Memory B cell (primary cell): Measurements from ENCODE around the gene TNFRSF19.

Experiments
- ATAC-seq: fragments of 150-1000 bp; cut with Tn5 transposase; 2 replicates; pipeline ENCODE4 v1.10.0; 2021; ENCODE audit warnings: low read depth, mild to moderate bottlenecking, moderate library complexity
- DNase-seq, 2 donors: peaks; one replicate each; pipeline ENCODE4 v3.0.0; 2022; ENCODE audit warnings: low spot score in 2 of 2
- H3K27ac Mint-ChIP-seq: one replicate; pipeline ENCODE4 v1.8.0; 2022; ENCODE audit warnings: mild to moderate bottlenecking, moderate library complexity, mixed read lengths
- H3K27me3 Mint-ChIP-seq: one replicate; pipeline ENCODE4 v1.8.0; 2022; ENCODE audit warnings: mixed read lengths
- H3K36me3 Mint-ChIP-seq: one replicate; pipeline ENCODE4 v1.8.0; 2022; ENCODE audit warnings: mild to moderate bottlenecking, mixed read lengths
- H3K4me1 Mint-ChIP-seq: one replicate; pipeline ENCODE4 v1.8.0; 2022; ENCODE audit warnings: mixed read lengths
- H3K4me3 Mint-ChIP-seq: one replicate; pipeline ENCODE4 v1.8.0; 2022; ENCODE audit warnings: mild to moderate bottlenecking, moderate library complexity, mixed read lengths
- H3K9me3 Mint-ChIP-seq: one replicate; pipeline ENCODE4 v1.8.0; 2022; ENCODE audit warnings: mixed read lengths

Gene TNFRSF19

DNA sequence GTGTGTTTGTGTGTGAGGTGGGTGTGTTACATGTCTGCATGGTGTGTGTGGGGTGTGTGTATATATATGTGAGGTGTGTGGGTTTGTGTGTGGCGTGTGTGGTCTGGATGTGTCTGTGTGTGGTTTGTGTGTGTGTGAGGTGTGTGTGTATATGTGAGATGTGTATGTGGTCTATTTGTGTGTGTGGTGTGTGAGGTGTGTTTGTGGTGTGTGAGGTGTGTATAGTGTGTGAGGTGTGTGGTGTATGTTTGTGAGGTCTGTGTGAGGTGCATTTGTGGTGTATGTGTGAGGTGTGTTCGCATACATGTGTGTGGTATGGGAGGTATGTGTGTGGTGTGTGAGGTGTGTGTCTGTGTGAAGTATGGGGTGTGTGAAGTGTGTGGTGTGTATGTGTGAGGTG, 12.5 kb upstream of the TNFRSF19 start:
- H3K4me3 Mint-ChIP-seq = no peak overlapping the region
- no peaks in the 10 kb centered on the region for H3K36me3 Mint-ChIP-seq
- peaks cover 12% of the 10 kb centered on the region for H3K27me3 Mint-ChIP-seq
- H3K27ac Mint-ChIP-seq = no peak overlapping the region
- DNase-seq (no peak), ATAC-seq (no peak)
- no peaks in the 10 kb centered on the region for H3K4me1 Mint-ChIP-seq
- no peaks in the 10 kb centered on the region for H3K9me3 Mint-ChIP-seq

DNA sequence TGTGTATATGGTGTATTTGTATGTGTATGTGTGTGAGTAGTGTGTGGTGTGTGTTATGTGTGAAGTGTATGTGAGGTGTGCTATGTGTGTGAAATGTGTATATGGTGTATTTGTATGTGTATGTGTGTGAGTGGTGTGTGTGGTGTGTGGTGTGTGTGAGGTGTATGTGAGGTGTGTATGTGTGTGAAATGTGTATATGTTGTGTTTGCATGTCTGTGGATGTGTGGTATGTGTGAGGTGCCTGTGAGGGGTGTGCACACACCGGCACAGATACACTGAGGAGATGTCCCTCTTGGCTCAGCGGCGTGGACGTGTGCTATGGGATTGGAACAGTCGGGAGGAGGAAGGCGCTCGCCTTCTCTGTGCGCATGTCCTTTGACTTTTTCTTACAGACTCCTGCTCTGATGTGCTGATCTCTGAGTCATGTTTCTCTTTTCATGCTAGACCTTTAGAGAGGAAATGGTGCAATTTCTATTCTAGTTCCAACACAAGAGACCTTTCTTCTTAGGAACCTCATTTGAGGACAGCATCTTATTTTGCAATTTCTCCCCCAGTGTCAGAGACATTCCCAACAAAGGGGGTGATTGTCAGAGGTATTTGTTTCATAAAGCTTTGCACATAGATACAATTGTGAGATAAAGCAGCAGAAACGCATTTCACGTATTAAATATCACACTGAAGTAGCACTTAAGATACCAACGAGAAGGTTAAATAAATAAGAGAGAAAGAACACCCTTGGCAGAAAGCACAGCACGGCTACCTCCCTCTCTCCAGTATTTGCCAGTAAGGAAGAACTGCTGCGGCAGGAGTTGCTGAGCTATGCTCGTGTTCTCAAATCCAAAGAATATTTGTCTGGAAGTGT, 11.3 kb upstream of the TNFRSF19 start:
- Mint-ChIP-seq H3K27me3 (peaks cover 11% of the 10 kb centered on the region), H3K4me1 (no peaks in the 10 kb centered on the region), H3K4me3 (no peak overlapping the region), H3K9me3 (no peaks in the 10 kb centered on the region), H3K27ac (no peak overlapping the region), H3K36me3 (no peaks in the 10 kb centered on the region)
- no peak for ATAC-seq
- no peak for DNase-seq

DNA sequence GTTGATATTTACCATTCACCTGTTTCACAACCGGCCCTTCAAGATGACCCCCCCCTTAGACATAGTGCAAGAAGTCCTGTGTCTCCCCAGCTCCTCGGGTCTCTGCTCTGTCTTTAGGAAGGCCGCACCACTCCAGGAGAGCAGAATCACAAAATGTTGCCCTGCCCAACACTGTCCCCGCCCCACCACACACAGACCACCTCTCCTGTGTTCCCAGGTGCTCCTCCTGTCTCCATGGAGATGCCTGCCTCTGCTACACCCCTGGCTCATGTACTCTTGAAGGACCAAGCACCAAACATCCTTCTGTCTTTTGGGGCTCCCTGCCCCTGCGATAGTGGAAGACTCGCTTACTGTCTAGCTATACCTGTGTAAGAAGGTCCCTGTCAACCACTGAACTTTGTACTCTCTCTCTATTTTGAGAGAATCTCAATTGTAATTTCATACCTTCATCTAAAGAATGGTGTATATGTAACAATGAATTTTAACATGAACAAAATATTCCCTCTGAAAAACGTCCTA, 9.6 kb upstream of the TNFRSF19 start:
- no peaks in the 10 kb centered on the region for H3K9me3 Mint-ChIP-seq

DNA sequence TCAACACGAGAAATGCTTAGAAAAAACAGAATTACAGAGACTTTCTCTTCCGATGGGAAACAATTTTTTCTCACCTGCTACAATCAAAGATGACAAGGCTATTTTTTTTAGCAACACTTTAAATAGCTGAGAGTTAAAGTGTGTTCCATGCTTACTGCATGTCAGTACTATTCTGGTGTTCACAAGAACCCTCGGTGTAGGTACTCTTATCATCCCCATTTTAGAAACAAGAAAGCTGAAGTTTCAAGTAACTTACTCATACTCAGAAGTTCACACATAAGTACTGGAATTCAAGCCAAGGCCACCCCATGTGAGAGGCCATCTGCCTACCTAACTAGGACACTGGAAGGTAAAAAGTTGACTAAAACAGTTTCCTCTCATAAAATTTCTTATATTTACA, 9.0 kb upstream of the TNFRSF19 start:
- no peaks in the 10 kb centered on the region for H3K36me3 Mint-ChIP-seq
- H3K27me3 Mint-ChIP-seq = peaks cover 6% of the 10 kb centered on the region
- no peak overlapping the region for H3K27ac Mint-ChIP-seq
- no peak for DNase-seq
- H3K4me3 Mint-ChIP-seq = no peak overlapping the region
- H3K9me3 Mint-ChIP-seq = no peaks in the 10 kb centered on the region
- no peaks in the 10 kb centered on the region for H3K4me1 Mint-ChIP-seq
- no peak for ATAC-seq

More for the DNA sequence above, 9.6 kb upstream of the TNFRSF19 start:
- no peak overlapping the region for H3K4me3 Mint-ChIP-seq
- DNase-seq (no peak), ATAC-seq (no peak)
- peaks cover 9% of the 10 kb centered on the region for H3K27me3 Mint-ChIP-seq
- H3K4me1 Mint-ChIP-seq = no peaks in the 10 kb centered on the region
- H3K36me3 Mint-ChIP-seq = no peaks in the 10 kb centered on the region
- H3K27ac Mint-ChIP-seq = no peak overlapping the region

DNA sequence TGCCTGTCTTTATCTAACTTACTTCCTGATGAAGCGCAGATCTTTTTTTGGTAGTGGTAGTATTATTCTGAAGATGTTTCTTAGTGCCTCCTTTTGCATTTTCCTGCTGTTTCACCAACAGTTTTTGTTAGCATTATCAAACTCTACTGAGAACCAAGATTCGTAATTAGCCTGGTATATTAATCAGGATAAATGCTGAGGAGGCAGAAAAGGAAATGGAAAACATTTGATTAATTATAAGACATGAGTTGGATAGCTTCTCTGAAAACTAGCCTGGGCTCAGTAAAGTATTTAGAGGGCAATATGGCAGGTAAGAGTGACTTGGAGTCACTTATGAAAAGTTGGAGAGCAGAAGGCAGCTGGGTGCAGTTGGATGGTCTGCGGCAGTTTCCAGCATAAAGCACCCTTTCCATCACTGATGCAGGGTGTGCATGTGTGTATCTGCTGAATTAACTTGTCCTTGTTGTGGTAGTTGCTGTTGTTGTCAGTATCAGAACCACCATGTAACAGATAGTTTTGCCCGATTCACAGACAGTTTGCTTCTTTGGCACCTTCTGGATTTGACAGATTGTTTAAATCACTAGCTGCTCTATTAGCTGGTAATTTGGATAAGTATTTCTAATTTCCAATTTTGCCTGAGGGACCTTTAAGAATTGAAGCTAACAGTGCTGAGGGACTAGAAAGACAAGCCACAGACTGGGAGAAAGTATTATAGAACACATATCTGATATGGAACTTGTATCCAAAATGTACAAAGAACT, 6.9 kb upstream of the TNFRSF19 start:
- H3K9me3 Mint-ChIP-seq = no peaks in the 10 kb centered on the region
- H3K27me3 Mint-ChIP-seq = peaks cover 9% of the 10 kb centered on the region
- no peak for DNase-seq
- no peak overlapping the region for H3K4me3 Mint-ChIP-seq
- H3K27ac Mint-ChIP-seq = no peak overlapping the region
- no peaks in the 10 kb centered on the region for H3K36me3 Mint-ChIP-seq
- no peak for ATAC-seq
- H3K4me1 Mint-ChIP-seq = no peaks in the 10 kb centered on the region

DNA sequence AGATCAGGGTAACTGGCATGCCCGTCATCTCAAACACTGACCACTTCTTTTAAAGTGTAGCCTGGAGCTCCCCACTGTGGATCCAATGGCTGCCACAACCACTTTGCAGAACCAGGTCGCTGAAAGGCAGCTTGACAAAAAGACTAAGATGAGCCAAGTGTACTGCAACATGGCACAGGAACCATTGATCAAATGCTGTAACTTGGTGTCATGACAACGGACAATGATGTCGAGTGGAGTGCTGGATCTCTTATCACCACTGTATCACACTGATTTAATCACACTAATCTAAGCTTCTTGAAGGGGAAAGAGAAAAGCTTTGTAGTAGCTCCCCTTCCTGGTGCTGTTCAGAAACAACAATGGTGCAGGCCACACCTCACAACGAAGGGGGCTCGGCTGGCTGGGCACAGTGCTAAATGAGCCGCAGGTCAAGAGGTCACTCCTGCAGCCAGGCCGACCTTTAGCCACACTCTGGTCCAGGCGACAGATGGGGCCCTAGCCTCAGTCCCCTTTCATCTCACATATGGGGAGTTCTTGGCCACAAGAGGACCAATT, 2.2 kb upstream of the TNFRSF19 start:
- H3K27ac Mint-ChIP-seq = no peak overlapping the region
- H3K36me3 Mint-ChIP-seq = no peaks in the 10 kb centered on the region
- H3K4me1 Mint-ChIP-seq = no peaks in the 10 kb centered on the region
- ATAC-seq = no peak
- DNase-seq = no peak
- no peaks in the 10 kb centered on the region for H3K9me3 Mint-ChIP-seq
- no peak overlapping the region for H3K4me3 Mint-ChIP-seq
- H3K27me3 Mint-ChIP-seq = peaks cover 6% of the 10 kb centered on the region

DNA sequence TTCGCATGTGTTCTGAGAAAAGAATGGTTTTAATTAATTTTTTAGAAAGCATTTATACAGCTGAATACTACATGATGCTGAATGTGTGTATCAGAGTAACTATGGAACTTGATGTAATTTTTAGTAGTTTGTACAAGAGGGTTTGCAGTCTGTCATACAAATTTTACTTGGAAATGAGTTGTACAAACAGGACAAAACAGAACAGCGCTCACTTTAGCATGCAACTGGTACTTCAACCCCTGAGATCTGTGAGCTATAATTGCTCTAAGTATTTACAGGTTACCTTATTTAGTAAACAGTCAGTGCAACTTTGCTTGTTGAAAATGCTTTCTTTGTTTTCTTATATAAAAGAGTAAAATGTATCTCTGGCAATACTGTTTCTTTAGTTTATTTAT, 706 bp downstream of the TNFRSF19 start:
- peaks cover 9% of the 10 kb centered on the region for H3K27me3 Mint-ChIP-seq
- no peaks in the 10 kb centered on the region for H3K4me1 Mint-ChIP-seq
- DNase-seq (no peak), ATAC-seq (no peak)
- H3K27ac Mint-ChIP-seq = no peak overlapping the region
- no peaks in the 10 kb centered on the region for H3K9me3 Mint-ChIP-seq
- no peaks in the 10 kb centered on the region for H3K36me3 Mint-ChIP-seq
- H3K4me3 Mint-ChIP-seq = no peak overlapping the region

DNA sequence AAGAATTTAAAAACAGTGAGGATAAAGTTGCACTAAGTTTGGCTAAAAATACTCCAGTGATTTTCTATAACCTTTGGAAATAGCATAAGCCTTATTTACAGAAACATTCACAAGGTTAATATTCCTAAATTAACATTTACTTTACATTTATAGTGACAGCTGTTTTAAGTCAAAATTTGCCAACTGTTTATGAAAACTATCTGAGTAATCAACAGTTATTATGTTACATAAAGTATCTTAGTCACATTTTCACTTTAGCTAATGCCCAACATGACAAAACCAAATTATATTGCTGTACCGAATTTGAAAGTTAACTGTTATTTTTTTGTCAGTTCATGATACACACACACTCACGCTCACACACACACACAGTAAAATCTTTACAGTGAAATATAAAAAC, 1.2 kb downstream of the TNFRSF19 start:
- H3K27me3 Mint-ChIP-seq = peaks cover 9% of the 10 kb centered on the region
- H3K36me3 Mint-ChIP-seq = no peaks in the 10 kb centered on the region
- DNase-seq = no peak
- H3K4me1 Mint-ChIP-seq = no peaks in the 10 kb centered on the region
- no peak overlapping the region for H3K27ac Mint-ChIP-seq
- ATAC-seq = no peak
- H3K4me3 Mint-ChIP-seq = no peak overlapping the region
- no peaks in the 10 kb centered on the region for H3K9me3 Mint-ChIP-seq

DNA sequence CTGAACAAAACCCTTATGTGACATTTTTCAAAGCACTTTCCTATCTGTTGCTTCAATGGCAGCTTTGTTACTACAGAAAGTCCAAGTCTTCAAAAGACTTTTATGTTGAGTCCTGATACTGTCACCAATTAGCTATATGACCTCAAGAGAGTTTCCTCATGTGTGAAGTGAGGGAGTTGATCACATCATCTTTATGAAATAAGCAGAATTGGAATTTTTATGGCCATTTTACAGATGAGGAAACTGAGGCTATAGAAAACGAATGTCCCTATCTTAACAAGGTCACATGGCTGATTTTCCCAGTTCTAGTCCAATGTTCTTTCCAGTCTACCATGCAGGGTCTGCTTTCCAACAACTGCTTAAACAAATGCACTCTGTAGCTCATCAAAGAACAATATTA, 2.6 kb downstream of the TNFRSF19 start:
- DNase-seq (no peak), ATAC-seq (no peak)
- no peak overlapping the region for H3K4me3 Mint-ChIP-seq
- H3K36me3 Mint-ChIP-seq = peaks cover 5% of the 10 kb centered on the region
- peaks cover 4% of the 10 kb centered on the region for H3K4me1 Mint-ChIP-seq
- peaks cover 2% of the 10 kb centered on the region for H3K9me3 Mint-ChIP-seq
- peaks cover 14% of the 10 kb centered on the region for H3K27me3 Mint-ChIP-seq
- no peak overlapping the region for H3K27ac Mint-ChIP-seq

DNA sequence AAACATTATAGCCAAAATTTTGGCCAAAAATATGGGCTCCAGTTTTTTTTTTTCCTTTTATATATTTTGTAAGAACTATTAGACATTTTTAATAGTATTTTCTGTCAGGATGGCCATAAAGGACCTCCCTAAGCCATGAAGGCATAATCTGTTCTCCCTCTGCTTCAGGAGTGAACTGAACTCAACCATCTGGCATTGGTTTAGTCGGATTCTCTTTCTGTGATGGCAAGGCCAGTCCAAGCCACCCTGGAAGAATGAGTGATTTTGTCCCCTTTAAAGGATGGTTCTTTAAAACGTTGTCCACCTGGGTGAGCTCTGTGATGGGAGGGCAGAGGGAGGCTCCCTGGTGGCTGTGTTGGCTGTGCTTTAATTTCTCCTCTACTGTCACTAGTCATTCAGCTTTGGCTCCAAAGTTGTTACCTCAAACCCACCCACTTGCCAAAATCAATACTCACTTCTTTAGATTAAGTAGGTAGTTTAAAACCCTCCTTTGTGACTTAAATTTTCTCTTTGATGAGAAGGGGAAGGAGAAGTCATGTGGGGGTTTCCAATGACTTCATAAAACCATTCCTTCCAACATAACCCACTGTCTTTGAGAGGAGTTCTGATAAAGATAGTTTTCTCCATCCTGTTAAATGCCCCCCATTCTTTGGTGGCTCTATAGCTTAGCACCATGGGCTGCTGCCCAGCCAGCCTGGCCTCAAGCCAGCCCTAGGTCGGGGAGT, 4.4 kb downstream of the TNFRSF19 start:
- H3K27me3 Mint-ChIP-seq = peaks cover 14% of the 10 kb centered on the region
- DNase-seq (no peak), ATAC-seq (no peak)
- H3K4me1 Mint-ChIP-seq = peaks cover 9% of the 10 kb centered on the region
- H3K27ac Mint-ChIP-seq = no peak overlapping the region
- H3K36me3 Mint-ChIP-seq = peaks cover 5% of the 10 kb centered on the region
- peaks cover 2% of the 10 kb centered on the region for H3K9me3 Mint-ChIP-seq
- H3K4me3 Mint-ChIP-seq = no peak overlapping the region

DNA sequence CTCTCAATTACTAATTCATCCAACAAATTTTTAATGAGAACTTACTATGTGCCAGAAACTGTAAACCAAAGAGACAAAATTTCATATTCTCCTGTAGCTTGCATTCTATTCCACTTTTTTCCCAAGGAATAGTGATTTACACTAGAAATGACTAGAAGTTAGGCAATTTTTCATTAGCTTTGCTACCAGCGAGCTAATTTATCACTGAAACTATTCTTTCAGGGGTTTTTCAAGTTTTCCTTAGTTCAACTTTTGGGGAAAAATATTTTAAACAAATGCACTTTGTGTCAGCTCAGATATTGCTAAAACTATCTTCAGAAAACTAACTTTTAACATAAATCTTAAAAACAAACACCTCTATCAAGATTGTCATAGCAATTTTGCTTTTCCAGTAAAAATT, 5.4 kb downstream of the TNFRSF19 start:
- no peak overlapping the region for H3K27ac Mint-ChIP-seq
- DNase-seq = no peak
- ATAC-seq = no peak
- peaks cover 15% of the 10 kb centered on the region for H3K4me1 Mint-ChIP-seq
- H3K36me3 Mint-ChIP-seq = peaks cover 5% of the 10 kb centered on the region
- H3K4me3 Mint-ChIP-seq = no peak overlapping the region
- H3K9me3 Mint-ChIP-seq = peaks cover 2% of the 10 kb centered on the region
- peaks cover 17% of the 10 kb centered on the region for H3K27me3 Mint-ChIP-seq

DNA sequence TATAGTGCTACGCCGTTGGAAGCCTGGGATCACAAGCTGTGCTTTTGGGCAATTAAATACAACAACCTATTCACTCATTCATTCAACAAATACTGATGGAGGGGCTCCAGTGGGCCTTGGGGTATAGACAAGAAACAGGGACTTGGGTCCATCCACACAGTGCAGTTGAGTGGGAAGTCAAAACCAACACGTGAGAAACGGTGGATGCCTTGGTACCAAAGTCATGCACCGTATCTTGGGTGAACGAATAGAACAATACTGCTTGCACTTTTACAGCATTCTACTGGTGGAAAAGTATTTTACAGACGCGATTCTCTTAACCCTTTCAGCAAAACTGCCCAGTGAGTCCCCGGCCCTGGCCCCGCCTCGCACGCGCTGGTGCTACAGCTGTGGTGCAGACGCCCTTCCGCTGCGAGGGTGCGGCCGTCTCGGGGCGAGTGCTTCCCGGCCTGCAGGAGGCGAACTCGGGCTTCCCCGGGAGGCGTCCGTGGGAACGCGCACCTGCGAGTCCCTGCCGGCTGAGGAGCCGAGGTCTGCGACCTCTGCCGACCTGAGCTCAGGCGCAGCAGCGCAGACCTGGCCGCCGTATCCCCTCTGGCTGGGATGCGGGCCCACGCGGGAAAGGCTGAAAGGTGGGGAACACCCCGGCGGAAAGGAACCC, 8.3 kb downstream of the TNFRSF19 start:
- Mint-ChIP-seq H3K4me1 (peaks cover 15% of the 10 kb centered on the region), H3K27ac (peak overlapping the region; percentile 41), H3K27me3 (peaks cover 20% of the 10 kb centered on the region), H3K36me3 (peaks cover 5% of the 10 kb centered on the region), H3K4me3 (peak overlapping the region; percentile 79), H3K9me3 (peaks cover 2% of the 10 kb centered on the region)
- peak; percentile 61 for ATAC-seq
- DNase-seq = peak in 1 of 2 donors; percentile 52
